ENCODE results near the gene FOXF2.
"Not testable (repeated sequence)": the region's sequence is repeated elsewhere in the genome, so short reads cannot be mapped to it uniquely, and the experiment has no call there.

FOXF2 gene

DNA sequence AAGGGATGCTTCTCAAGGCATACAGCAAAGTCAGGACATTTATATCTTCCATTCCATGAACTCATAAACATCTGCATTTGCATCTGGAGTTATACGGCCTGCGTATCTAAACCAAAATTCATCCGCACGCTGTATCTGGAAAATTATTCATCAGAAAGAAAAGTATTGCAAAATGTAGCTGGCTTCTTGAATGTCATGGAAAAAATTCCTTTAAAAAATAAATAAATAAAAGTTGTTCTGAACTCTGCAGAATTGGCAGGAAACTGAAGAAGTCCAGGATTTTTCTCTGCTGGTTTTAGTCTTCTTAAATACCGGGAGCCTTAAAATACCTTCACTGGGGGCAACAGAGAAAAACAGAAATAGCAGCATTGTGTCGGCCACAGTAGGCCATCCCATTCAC lies 23.7 kb upstream of the FOXF2 start:
- TF ChIP-seq, protein P1, sequence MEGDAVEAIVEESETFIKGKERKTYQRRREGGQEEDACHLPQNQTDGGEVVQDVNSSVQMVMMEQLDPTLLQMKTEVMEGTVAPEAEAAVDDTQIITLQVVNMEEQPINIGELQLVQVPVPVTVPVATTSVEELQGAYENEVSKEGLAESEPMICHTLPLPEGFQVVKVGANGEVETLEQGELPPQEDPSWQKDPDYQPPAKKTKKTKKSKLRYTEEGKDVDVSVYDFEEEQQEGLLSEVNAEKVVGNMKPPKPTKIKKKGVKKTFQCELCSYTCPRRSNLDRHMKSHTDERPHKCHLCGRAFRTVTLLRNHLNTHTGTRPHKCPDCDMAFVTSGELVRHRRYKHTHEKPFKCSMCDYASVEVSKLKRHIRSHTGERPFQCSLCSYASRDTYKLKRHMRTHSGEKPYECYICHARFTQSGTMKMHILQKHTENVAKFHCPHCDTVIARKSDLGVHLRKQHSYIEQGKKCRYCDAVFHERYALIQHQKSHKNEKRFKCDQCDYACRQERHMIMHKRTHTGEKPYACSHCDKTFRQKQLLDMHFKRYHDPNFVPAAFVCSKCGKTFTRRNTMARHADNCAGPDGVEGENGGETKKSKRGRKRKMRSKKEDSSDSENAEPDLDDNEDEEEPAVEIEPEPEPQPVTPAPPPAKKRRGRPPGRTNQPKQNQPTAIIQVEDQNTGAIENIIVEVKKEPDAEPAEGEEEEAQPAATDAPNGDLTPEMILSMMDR (conservative IDR thresholded peaks at IDR 0.05; ENCODE audit: control insufficient read depth, insufficient read depth, low read depth, low read length), result no peak
- no peak overlapping the region for H3K4me3 ChIP-seq (ENCODE audit: control insufficient read depth, low read depth, low read length)
- DNase-seq (ENCODE audit: low read depth), result no peak

DNA sequence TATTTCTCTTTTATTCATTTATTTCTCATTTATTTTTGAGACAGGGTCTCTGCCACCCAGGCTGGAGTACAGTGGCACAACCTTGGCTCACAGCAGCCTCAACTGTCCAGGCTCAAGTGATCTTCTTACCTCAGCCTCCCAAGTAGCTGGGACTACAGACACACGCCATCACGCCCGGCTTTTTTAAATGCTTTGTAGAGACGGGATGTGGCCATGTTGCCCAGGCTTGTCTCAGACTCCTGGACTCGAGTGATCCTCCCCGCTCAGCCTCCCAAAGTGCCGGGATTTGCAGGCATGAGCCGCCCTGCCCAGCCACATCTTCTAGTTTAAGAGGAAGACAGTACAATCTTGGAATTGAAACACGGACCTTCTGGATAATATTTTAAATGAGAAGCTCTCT lies 21.6 kb upstream of the FOXF2 start:
- no peak overlapping the region for H3K4me3 ChIP-seq (ENCODE audit: control insufficient read depth, low read depth, low read length)
- DNase-seq (ENCODE audit: low read depth), result no peak
- TF ChIP-seq, protein P1 (conservative IDR thresholded peaks at IDR 0.05; ENCODE audit: control insufficient read depth, insufficient read depth, low read depth, low read length), result no peak

DNA sequence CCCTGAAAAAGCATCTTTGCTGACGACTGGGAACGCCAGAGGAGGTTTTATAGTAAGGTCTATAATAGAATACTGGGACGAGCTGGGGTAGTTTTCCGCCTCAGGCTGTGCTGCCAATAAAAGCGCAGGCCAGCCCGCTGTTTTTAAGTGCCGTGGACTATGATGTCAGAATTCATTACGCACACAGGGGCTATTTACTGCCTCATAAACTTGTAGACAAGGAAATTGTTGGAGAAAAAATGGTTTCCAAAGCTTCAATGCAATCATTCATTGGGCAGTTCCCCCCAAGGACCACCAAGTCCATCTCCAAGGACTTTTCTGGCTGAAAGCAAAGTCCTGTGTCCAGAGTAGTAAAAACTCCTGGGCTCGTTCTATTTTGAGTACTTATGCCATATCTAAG lies 20.4 kb upstream of the FOXF2 start:
- TF ChIP-seq, protein P1 (conservative IDR thresholded peaks at IDR 0.05; ENCODE audit: control insufficient read depth, insufficient read depth, low read depth, low read length), result no peak
- no peak overlapping the region for H3K4me3 ChIP-seq (ENCODE audit: control insufficient read depth, low read depth, low read length)
- DNase-seq (ENCODE audit: low read depth), result no peak

DNA sequence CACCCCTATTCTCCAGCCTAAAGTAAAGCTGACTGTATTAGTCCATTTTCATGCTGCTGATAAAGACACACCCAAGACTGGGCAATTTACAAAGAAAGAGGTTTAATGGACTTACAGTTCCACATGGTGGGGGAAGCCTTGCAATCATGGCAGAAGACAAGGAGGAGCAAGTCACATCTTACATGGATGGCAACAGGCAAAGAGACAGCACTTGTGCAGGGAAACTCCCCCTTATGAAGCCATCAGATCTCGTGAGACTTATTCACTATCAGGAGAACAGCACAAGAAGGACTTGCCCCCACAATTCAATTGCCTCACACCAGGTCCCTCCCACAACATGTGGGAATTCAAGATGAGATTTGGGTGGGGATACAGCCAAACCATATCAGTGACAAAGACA lies 19.7 kb upstream of the FOXF2 start:
- not testable (repeated sequence) for H3K4me3 ChIP-seq (ENCODE audit: control insufficient read depth, low read depth, low read length); DNase-seq (ENCODE audit: low read depth)

DNA sequence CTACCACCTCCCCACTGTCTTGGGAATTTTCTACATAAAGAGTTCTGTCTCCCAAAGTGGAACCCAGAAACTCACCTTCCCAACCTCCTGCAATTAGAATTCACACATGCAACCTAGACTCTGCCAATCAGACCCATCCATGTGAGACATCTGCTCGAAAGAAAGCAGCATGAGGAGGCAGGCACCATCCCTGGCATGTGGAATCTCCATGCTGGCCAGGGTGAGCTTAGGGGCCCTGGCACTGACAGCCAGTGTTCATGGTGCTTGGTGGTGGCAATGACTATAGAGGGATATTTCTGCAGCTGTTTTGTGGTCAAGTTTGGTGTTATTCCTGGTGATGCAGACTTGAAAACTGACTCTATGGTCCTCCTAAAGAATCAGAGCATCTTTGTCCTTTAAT lies 17.4 kb upstream of the FOXF2 start:
- DNase-seq (ENCODE audit: low read depth), result no peak

DNA sequence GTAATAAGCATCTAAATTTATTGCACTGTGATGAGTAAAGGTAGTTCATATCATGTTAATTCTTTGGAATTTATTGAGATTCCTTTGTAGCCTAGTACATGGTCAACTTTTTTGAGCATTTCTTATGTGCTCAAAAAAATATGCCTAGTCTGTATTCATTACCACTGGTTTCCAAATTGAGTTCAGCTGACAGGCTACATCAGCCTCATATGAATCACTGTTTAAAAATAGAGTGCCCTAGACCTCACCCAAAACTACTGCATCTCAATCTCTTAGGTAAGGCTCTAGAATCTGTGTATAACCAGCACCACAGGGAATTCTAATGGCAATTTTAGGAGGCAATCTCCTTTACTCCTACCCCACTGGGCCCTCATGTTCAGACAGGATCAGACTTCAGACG lies 16.7 kb upstream of the FOXF2 start:
- TF ChIP-seq, protein P1 (conservative IDR thresholded peaks at IDR 0.05; ENCODE audit: control insufficient read depth, insufficient read depth, low read depth, low read length), result no peak
- no peak for DNase-seq (ENCODE audit: low read depth)

More for the DNA sequence above, 17.4 kb upstream of the FOXF2 start:
- TF ChIP-seq, protein P1 (conservative IDR thresholded peaks at IDR 0.05; ENCODE audit: control insufficient read depth, insufficient read depth, low read depth, low read length), result no peak
- no peak overlapping the region for H3K4me3 ChIP-seq (ENCODE audit: control insufficient read depth, low read depth, low read length)

DNA sequence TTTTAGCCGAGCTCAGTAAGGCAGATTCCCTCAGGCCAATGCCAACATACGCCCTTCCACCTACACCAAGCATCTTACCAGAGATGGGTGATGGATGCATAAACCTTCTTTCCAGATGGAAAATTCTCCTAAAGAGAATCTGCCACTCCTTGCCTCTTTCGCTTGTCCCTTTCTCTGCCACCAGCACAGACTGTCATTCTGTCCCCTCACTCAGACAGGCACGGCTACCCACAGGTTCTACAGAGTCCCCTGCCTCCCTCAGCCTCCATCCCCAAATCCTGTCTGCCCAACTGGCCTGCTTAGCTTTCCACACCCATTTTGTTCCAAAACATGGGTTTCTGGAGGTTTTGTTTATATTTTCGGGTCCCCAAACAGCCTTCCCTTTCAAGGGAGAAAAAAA lies 12.7 kb upstream of the FOXF2 start:
- TF ChIP-seq, protein P1 (conservative IDR thresholded peaks at IDR 0.05; ENCODE audit: control insufficient read depth, insufficient read depth, low read depth, low read length), result no peak
- no peak for DNase-seq (ENCODE audit: low read depth)
- H3K4me3 ChIP-seq (ENCODE audit: control insufficient read depth, low read depth, low read length), result no peak overlapping the region

More for the DNA sequence above, 16.7 kb upstream of the FOXF2 start:
- H3K4me3 ChIP-seq (ENCODE audit: control insufficient read depth, low read depth, low read length), result no peak overlapping the region
